HEK293T (cell line): ENCODE measurements around the gene IFT27.

Source experiments
- ARNT ChIP-seq: fragments of 450-650 bp; IDR thresholded peaks from 2 replicates; pipeline ENCODE4 v1.6.1; 2017; ENCODE audit warnings: mild to moderate bottlenecking
- BHLHE40 ChIP-seq: fragments of 450-650 bp; IDR thresholded peaks from 2 replicates; pipeline ENCODE4 v1.6.1; 2016; ENCODE audit warnings: mild to moderate bottlenecking, moderate library complexity, borderline replicate concordance
- FOXA1 ChIP-seq: fragments of 450-650 bp; IDR thresholded peaks from 2 replicates; pipeline ENCODE4 v1.6.1; 2016; ENCODE audit warnings: mild to moderate bottlenecking
- LEF1 ChIP-seq: fragments of 450-650 bp; IDR thresholded peaks from 2 replicates; pipeline ENCODE4 v1.6.1; 2017; ENCODE audit warnings: mild to moderate bottlenecking, borderline replicate concordance
- SUZ12 ChIP-seq: fragments of 450-650 bp; IDR thresholded peaks from 2 replicates; pipeline ENCODE4 v1.6.1; 2016; ENCODE audit warnings: mild to moderate bottlenecking
- TARDBP ChIP-seq: fragments of 450-650 bp; IDR thresholded peaks from 2 replicates; pipeline ENCODE4 v1.6.1; 2016

DNA sequence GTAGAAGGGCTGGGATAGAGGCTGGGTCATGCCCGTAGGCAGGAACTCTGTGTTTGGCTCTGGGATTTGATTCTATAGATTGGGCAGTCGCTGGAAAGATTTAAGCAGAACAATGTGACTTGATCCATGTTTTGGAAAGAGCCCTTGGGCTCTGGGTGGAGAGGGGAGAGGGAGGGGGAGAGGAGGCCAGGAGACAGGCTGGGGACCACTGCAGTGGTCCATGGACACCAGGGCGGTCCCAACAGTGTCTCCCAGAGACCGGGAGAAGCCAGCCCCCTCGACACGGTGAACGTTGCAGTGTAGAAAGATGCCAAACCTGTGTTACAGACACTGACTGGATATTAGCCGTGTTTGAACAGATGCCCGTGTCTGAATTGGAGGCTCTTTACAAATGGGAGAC lies 21.5 kb upstream of the IFT27 start:
- no peak for TF ChIP-seq TARDBP
- TF ChIP-seq BHLHE40, result no peak
- no peak for TF ChIP-seq ARNT
- no peak for TF ChIP-seq SUZ12
- TF ChIP-seq LEF1, result no peak
- no peak for TF ChIP-seq FOXA1
